ENCODE data around the gene SPART. TPM values are rescaled to one million over a fixed set of nuclear protein-coding genes. Genes with fewer than 3 reads are reported as not detected.

The SPART gene
- total and polyA plus RNA-seq, 2 of the 8 experiments (the other 6 are each of a cell fraction or from before 2014, with no cell fraction given), result 27.2 to 74.1 TPM

DNA sequence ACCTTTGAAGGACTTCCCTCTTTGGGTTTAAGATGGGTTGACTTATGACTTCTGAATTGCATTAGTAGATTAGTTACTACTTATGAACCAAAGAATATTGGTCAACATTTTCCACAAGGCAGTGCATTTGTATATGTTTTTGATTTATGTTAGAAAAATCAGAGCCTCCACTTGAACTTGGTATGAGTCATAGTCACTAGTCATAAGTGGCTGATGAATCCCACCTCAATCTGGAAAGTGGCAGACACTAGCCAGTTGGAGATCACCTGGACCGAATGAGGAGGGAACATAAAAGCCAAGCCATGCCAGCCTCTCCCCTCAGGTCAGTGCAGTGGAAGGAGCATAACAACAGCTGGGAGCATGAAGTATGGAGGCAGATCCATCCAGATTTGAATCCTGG is 39.3 kb upstream of the SPART start:
- 77% methylated on average over 1 of the region's 1 CpG; no CpG with 5 or more reads in 1 of the 2 experiments for WGBS, 2 experiments (ENCODE audit: extremely low coverage in 1 of 2, insufficient coverage in 1 of 2, insufficient read length in 1 of 2, insufficient replicate concordance in 2 of 2, low coverage in 1 of 2, low lambda C conversion rate in 2 of 2, missing lambda C conversion rate in 1 of 2)
- H3K56ac ChIP-seq (replicated peaks; ENCODE audit: insufficient read length, low read depth, low read length), result no peak overlapping the region
- FAIRE-seq, result no peak
- H2BK12ac ChIP-seq (ENCODE audit: low read depth, low read length), result no peak overlapping the region
- H2AK5ac ChIP-seq (ENCODE audit: low read depth, low read length), result no peak overlapping the region
- no peak overlapping the region for H3K4me2 ChIP-seq (ENCODE audit: insufficient read depth in 1 of 2, low read depth in 2 of 2, low read length in 2 of 2)
- no peaks in the 10 kb centered on the region for H3K36me3 ChIP-seq (ENCODE audit: control insufficient read depth in 2 of 4, insufficient read depth in 4 of 4, low read length in 3 of 4)
- no peaks in the 10 kb centered on the region for H3K9me3 ChIP-seq (ENCODE audit: insufficient read depth in 2 of 2, low read depth in 1 of 2, low read length in 1 of 2)
- H2AFZ ChIP-seq (ENCODE audit: low read length), result no peak overlapping the region
- no peak overlapping the region for H2BK20ac ChIP-seq (ENCODE audit: low read length)
- no peak overlapping the region for H3K18ac ChIP-seq (ENCODE audit: extremely low read depth, low read length)
- no peaks in the 10 kb centered on the region for H3K79me1 ChIP-seq (ENCODE audit: low read depth, low read length)
- no peak overlapping the region for H2BK120ac ChIP-seq (replicated peaks; ENCODE audit: low read depth, low read length)
- H3K4me3 ChIP-seq (ENCODE audit: extremely low read depth in 1 of 4, insufficient read depth in 2 of 4, low read depth in 3 of 4, low read length in 4 of 4), result no peak overlapping the region
- no peak overlapping the region for H3K27ac ChIP-seq (ENCODE audit: low read depth, low read length)
- H4K20me1 ChIP-seq (replicated peaks in 1 of 2; ENCODE audit: control insufficient read depth in 1 of 2, insufficient read depth in 2 of 2, low read length in 2 of 2), result no peaks in the 10 kb centered on the region
- no peaks in the 10 kb centered on the region for H3K4me1 ChIP-seq (replicated peaks in 1 of 4; ENCODE audit: control insufficient read depth in 3 of 4, insufficient read depth in 4 of 4, low read length in 3 of 4)
- H4K5ac ChIP-seq (ENCODE audit: insufficient read length, low read depth, low read length), result no peak overlapping the region
- ChIA-PET CTCF (ENCODE audit: partially characterized antibody) (interaction anchor here (0.7 to 1.3 kb wide), 3 partner anchors 11 to 103 kb away, joined by 3 to 4 read pairs (median 4); no protein-coding TSS in a partner anchor), POLR2A (ENCODE audit: partially characterized antibody) (no interaction called here)
- no peak overlapping the region for H3K9ac ChIP-seq (replicated peaks in 1 of 4; ENCODE audit: extremely low read depth in 1 of 4, low read depth in 3 of 4, low read length in 3 of 4)
- H4K8ac ChIP-seq (ENCODE audit: extremely low read depth, insufficient read depth, low read length), result no peak overlapping the region
- H3K23me2 ChIP-seq (ENCODE audit: low read depth, low read length), result no peaks in the 10 kb centered on the region
- H3K79me2 ChIP-seq (ENCODE audit: control insufficient read depth in 1 of 2, insufficient read depth in 2 of 2, low read length in 2 of 2), result no peaks in the 10 kb centered on the region
- no peak overlapping the region for H2BK5ac ChIP-seq (ENCODE audit: low read depth, low read length)
- H3K23ac ChIP-seq (ENCODE audit: insufficient read length), result no peak overlapping the region
- H3K27me3 ChIP-seq (replicated peaks in 1 of 4; ENCODE audit: control insufficient read depth in 3 of 4, extremely low read depth in 1 of 4, insufficient read depth in 3 of 4, low read length in 3 of 4), result no peaks in the 10 kb centered on the region
- no peak overlapping the region for H3K14ac ChIP-seq (ENCODE audit: insufficient read length)
- H2BK15ac ChIP-seq (ENCODE audit: low read length), result no peak overlapping the region
- no peak overlapping the region for H4K91ac ChIP-seq (replicated peaks; ENCODE audit: insufficient read length, low read length)
- no peak for DNase-seq (ENCODE audit: low read depth in 1 of 2, low spot score in 2 of 2)
- H3K4ac ChIP-seq (replicated peaks; ENCODE audit: insufficient read length, low read depth, low read length), result no peak overlapping the region
- TF ChIP-seq KDM4A (IDR thresholded peaks at IDR 0.05; ENCODE audit: low read depth, low read length, severe bottlenecking) (no peak), GABPA (IDR thresholded peaks at IDR 0.05; ENCODE audit: borderline replicate concordance, insufficient read depth, low read length) (no peak), TEAD4 (IDR thresholded peaks at IDR 0.05; ENCODE audit: low read depth, low read length) (no peak), FOSL1 (IDR thresholded peaks at IDR 0.05; ENCODE audit: insufficient read depth, low read depth, low read length) (no peak)

Data from H1 (cell line).